Embryonic facial prominence (tissue), 1 donor: Measurements from ENCODE around the gene PI4K2A.

Experiments used
- DNase-seq: peaks from one replicate; pipeline ENCODE4 v3.0.0-alpha.2; 2016; ENCODE audit errors: extremely low spot score

The PI4K2A gene

DNA sequence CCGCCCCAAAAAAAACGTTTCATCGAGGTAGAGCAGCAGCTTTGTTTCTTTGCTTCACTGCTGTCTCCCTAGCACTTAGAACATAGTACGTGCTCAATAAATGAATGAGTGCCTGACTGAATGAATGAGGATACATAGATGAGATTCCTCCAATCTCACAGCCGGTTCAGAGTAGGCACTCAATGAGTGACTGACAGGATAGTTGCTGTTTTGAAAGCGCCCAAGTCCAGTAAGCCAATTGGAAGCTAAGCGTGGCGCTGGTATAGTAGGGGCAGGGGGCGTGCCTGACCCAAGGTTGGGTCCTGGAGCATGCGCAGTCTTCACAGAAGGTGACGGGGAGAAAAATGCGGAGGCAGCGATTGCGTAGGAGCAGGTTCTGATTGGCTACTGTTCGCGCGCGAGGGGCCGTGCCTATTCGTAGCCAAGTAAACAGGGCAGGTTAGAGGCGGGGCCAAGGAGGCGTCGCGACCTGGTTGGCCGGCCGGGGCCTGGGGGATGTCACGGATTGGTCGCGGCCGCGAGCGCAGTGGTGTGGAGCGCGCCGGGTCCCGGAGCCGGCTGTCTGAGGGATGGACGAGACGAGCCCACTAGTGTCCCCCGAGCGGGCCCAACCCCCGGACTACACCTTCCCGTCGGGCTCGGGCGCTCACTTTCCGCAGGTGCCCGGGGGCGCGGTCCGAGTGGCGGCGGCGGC lies at the start of gene PI4K2A:
PI4K2A (plus strand) TSS at position 498 of the 694 bp plus-strand sequence; CDS start at position 570, 72 bp downstream.
- peak; percentile 95 for DNase-seq

DNA sequence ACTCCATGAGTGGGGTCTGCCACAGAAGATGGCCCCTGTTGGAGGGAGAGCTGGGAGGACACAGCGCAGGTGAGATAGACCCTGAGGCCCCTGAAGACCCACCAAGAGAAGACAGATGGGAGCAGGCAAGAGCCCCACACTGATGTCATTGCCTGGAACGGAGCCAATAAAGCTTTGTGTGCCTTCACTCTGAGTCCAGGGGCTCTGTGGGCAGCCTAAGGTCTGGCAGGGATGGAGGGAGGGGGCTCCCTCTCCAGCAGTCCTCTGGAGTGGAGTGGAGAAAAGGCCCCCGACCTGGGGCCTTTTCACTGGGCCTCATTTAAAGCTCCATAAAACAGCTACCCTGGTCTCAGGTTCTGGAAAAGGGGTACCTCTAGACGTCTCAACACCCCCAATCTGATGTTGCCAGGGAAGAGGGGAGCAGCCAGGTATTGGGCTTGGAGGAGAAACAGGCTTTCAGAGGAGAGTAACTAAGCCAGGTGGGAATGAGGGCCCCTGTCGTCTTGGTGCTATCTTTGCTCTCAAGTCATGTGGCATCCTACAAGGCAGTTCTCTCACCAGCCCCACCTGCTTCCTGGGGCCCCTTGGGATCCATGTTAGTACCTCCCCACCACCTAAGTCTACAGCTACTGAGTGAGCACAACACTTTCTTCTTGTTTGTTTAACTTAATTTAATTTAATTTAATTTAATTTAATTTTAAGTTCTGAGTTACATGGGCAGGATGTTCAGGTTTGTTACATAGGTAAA lies 49.5 kb upstream of the PI4K2A start:
- no peak for DNase-seq

- DNase-seq = no peak
These were observed 47.0 kb upstream of the PI4K2A start for GRCh38 chr10:97593421-97593820.

DNA sequence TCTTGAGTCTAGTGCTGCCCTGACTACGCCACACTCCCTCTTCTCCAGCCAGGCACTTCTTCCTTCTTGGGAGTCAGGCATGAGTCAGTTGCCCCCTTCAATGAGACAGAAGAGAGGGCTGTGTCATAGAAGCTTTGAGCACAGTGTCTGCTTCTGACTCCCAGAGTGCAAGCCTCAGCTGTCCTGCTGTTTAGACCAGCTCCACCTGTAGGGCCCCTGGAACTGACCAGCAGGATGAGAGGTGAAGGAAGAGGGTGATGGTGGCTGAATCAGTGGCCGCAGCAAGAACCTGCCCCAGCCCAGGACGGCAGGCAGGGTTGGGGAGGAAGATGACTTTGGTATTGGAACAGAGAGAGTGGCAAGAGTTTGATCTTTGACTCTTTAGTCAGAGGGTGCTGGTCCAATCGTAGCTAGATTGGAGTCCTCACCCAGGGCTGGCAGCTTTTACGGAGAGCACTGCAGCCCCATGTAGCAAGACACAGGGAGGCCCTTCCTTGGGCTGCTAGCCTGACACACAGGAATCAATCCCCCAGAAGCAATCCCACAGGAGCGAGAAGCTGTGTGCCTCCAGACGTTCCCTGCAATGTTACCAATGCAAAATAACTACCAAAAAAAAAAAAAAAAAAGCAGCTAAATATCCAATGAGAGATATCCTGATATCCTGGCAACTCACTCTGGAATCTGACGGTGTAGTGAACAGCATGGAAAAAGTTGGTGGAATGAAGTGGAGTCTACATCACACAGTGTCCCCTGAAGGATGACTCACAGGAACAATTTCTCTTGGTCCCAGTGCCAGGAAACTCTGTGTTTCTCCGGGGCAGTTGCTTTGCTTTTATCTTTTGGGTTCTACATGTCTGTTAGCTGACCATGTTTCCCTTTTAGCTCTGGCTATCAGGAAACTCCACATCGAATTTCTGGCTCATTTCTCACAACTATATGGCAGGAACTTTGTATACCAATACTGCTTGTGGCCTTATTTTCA lies 44.1 kb upstream of the PI4K2A start:
- no peak for DNase-seq

DNA sequence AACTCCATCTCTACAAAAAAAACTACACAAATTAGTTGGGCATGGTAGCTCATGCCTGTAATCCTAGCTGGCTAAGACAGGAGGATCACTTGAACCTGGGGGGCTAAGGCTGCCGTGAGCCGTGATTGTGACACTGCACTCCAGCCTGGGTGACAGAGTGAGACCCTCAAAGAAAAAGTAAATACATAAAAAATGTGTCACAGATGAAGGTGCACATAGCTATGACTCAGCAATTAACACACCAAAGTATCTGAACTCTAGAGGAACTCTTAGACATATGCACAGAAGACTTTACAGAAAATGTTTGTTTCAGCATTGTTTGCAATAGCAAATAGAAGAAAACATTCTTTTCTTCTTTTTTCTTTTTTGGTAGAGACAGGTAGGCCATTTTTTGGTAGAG lies 42.7 kb upstream of the PI4K2A start:
- no peak for DNase-seq

GRCh38 chr10:97598407-97599271 lies 41.8 kb upstream of the PI4K2A start:
- no peak for DNase-seq

GRCh38 chr10:97599272-97599619 lies 41.2 kb upstream of the PI4K2A start:
- no peak for DNase-seq

DNA sequence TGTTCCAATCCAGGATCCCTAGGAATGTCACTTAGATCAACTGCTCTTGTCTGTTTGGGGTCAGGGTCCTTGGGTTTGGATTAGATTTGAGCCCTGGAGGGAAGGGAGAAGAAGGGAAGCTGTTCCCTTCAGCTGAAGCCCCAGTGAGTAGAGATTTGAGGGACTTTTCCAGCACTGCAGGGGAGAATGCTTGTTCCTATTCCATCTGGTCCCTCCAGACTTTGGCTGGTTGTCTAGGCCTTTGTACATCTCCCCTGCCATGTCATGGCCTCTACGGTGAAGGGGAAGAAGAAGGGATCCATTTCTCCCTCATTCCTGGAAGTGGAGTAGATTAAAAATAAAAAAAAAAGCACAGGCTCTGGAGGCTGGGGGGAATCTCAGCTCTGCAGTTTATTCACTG lies 39.9 kb upstream of the PI4K2A start:
- DNase-seq = no peak

DNA sequence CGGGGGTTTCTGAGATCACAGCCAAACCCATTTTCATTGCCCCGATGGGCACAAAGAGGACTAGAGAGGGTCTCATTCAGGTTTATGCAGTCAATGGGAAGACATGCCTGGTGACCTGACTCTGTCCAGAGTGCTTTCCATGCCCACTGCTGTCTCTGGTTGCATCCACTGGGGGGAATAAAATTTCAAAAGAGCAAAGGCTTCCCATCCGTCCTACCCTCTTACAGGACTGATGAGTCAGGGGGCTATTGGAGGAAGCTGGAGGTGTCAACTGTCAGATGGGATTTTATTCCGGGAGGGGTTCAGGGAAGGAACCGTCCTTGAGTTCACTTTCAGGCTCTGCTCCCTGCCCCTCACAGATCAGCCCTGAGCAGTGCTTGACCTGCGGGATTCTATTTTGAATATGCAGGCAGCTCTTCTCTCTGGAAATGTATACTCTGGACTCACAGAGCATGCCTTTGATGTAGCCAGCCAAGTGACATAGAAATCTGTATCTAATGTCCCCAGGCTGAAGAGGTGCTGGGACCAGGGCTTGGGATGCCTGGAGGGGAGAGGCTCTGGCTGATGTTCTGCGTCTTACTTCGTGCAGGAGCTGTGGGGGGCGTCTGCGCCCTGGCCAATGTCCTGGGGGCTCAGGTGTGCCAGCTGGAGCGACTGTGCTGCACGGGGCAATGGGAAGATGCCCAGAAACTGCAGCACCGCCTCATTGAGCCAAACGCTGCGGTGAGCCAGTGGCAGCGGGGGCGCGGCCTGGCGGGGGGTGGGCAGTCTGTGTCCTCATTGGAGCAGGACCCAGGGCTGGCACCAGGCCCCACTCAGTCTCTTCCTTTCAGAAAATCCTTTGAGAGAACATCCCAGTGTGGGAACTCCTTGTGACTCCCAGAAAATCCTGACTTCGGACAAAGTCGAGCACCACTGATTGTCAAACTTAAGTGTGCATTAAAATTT lies 38.9 kb upstream of the PI4K2A start:
- DNase-seq = no peak

DNA sequence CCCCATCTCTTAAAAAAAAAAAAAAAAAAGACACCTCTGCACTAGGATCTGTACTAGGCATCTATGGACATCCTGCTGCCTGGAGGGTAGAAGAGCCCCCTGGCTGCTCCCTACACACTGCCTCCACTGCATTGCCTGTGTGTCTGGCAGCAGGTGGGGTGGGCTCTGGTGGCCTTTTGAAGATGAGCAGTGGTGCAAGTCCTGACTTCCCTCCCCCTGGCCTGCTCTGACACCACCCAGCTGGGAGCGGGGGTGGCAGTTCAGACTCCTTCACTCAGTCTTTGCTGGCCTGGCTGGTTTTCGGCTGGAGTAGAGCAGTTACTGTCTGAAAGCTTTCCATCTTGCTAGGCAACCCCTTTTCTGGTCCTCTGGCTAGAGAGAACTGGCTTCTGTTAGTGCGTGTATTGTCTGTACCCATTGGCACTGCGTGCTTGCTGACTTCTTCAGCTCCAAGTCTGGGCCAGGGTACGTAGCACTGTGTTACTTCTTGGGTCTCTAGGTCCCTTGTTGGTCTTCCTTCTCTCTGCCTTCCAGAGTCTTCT lies 33.3 kb upstream of the PI4K2A start:
- no peak for DNase-seq

- DNase-seq = no peak
These were observed 31.4 kb upstream of the PI4K2A start for GRCh38 chr10:97608991-97609561.

GRCh38 chr10:97611473-97611872 lies 29.0 kb upstream of the PI4K2A start:
- DNase-seq = no peak

DNA sequence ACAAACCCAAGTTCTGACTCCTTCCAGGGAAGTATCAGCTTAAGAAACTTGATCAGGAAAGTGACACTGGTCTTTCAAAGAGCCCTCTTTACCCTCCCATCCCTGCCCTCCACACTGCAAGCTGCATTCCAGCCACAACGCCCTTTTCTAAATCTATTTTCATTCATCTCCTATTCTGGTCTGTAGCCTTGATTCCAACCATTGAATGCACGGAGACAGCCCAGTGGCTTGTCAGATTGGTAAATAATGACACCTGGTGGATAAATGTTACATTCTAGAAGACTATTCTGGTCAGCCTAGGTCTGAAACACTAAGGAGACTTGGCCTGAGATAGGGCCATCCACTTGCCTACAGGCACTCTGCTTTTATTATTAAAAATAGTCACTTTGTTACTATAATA lies 28.1 kb upstream of the PI4K2A start:
- no peak for DNase-seq

DNA sequence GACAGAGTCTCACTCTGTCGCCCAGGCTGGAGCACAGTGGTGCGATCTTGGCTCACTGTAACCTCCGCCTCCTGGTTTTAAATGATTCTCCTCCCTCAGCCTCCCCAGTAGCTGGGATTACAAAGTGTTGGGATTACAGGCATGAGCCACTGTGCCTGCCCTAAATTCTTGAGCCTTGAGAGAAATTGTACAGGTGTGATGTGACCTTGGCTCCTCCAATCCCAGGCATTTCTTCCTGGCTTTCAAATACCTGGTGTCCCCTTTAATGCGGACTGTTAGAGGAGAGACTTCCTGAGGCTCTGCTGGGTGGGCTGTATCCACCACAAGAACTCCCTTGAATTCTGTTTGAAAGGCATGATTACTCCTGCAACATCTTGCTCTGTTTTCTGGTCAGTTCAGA lies 22.2 kb upstream of the PI4K2A start:
- DNase-seq = no peak

DNA sequence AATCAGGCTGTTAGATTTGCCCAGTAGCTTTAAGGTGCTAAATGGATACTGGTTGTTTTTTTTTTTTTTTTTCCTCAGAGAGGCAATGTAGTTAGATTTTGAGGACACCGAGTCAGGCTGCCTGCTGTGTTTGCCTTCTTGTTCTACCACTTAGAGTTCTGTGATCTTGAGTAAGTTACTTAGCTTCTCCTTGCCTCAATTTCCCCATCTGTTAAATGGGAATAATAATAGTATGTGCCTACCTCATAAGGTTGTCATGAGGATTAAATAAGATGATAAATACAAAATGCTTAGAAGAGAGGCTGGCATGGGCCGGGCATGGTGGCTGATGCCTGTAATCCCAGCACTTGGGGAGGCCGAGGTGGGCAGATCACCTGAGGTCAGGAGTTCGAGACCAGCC lies 21.7 kb upstream of the PI4K2A start:
- DNase-seq = no peak

- DNase-seq = no peak
These were observed 17.2 kb upstream of the PI4K2A start for GRCh38 chr10:97623277-97623676.

- DNase-seq = no peak
These were observed 12.7 kb upstream of the PI4K2A start for GRCh38 chr10:97627731-97628130.

- DNase-seq = no peak
These were observed 12.2 kb upstream of the PI4K2A start for GRCh38 chr10:97628228-97628627.

- no peak for DNase-seq
These were observed 11.2 kb upstream of the PI4K2A start for GRCh38 chr10:97629289-97629688.

- no peak for DNase-seq
These were observed 9.4 kb upstream of the PI4K2A start for GRCh38 chr10:97631098-97631497.
